CD4-positive, alpha-beta T cell treated with Interleukin-17A for 1 hour (primary cell): ENCODE data around the gene RNF40.
A peak's percentile ranks its signal among the peaks of the same experiment; 100 is the strongest.

Source experiments
- DNase-seq: peaks from one replicate; pipeline ENCODE4 v3.0.0-alpha.2; 2020

Gene RNF40

DNA sequence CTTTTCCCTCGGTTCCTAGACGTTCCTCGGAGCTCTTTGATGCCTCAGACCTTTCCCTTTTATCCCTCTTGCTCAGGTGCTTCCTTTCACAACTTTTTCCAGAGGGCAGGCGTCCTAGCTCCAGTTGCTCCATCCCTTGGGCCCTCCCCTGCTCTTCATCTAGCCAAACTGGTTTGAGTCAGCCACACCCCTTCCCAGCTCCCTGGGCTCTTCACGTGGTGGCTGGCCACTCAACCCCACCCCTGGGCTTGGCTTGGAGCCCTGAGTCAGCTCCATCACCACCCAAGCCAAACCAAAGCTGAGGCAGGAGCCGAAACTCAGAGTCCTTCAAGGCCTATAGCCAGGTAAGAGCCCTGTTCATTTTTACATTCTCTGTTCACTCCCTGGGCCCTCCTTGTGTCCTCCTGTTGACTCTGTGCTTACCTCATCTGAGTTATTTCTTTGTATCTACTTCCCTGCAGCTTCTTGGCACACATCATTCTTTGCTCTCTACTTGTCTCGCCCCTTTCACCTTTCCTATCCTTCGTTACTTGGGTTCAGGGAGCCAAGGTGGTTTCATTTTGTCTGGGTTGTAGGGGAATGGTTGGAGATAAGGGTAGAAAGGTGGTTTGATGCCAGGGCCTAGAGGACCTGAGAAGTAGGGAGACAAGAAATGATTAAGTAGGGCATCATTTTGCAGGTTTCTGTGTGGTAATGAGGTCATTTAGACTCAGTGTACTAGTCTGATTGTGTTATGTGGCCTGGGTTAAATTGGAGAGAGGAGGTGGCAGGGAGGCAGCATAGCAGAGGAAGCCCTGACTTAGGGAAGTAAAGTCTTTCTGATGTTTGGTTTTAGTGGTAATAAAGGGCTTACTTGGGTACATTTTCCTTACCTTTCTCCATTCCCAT is 21.5 kb upstream of the RNF40 start:
- DNase-seq: no peak

DNA sequence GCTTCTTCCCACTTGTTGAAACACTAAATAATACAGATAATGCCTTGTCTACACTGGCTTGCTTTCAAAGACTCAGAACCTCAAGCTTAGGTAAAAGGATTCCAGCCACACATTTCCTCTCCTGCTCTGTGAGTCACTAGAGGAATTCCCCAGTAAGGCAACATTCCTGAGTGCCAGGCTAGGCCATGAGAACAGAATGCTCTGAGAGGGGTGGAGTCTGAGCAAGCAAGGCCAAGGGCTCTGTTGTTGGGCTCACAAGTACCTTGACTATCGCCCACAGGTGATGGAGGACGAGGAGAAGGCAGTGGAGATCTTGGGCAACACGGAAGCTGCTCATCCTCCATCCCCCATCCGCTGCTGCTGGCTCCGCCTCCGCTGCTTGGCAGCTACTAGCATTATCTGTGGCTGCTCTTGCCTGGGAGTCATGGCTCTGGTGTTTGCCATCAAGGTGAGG is 20.6 kb upstream of the RNF40 start:
- no peak for DNase-seq

DNA sequence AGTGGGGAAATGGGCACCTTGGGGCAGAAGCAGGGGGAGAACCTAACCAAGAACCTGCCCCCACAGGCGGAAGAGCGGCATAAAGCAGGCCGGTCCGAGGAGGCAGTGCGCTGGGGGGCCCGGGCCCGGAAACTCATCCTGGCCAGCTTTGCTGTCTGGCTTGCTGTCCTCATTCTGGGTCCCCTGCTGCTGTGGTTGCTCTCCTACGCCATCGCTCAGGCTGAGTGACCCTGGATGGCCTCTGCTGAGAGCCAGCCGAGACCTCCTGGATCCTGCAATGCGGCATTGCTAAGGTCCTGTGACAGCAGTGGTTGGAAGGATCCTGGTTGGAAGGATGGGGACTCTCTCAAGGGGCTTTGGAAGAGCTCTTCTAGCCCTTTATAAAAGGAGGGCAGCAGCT is 18.4 kb upstream of the RNF40 start:
- DNase-seq: no peak

DNA sequence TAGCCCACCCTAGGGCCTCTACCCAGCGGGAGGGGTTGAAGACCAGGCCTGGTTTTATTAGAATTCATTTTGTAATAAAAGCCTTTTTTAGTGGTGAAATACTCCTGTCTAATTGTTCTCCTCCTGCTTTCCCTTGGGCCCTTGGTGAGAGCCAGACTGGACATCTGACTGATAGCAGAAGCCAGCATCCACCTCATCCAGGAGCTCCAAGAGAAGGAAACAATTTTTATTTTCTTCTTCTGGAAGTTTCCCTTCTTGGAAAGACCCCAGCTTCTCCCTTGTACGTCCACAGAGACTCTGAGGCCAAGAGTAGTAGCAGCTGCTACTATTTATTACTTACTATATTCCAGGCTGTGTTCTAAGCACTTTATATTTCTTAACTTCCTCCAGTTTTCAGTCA is 17.9 kb upstream of the RNF40 start:
- DNase-seq: no peak

DNA sequence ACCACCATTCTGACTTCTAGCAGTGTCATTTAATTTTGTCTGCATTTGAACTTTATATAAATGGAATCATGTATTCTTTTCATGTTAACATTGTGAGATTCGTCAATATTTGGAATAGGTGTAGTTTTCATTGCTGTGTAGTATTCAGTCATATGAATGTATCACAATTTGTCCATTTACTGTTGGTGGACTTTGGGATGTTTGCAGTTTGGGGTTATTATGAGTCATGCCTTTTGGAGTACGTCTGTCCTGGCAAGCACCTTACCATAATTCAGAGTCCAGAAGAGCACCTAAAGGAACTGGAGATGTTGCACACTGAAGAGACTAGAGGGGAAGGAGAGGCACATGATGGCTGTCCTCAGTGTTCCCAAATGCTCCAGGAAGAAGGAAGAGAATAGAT is 17.0 kb upstream of the RNF40 start:
- DNase-seq: no peak

DNA sequence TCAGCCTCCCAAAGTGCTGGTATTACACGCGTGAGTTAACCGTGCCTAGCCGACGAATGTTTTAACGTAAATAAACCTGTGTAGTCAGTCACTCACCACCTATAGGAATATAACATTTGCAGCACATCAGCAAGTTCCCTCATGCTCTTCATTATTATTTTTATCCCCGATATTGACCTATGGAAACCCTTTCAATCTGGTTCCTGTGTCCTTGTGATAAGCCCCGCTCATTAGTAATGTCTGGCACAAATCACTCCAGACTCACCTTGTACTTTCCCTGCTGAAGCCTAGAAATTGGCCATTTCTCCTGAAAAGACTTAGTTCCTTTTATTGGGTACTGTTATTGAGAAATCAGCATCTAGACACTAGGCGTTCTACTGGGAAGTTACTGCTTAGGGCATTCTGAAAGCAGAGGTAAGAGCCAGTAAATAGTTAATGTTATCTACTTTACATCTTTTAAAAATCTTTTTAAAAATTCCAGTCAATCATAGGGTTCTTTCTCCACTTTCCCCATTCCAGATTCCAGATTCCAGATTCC is 15.4 kb upstream of the RNF40 start:
- no peak for DNase-seq

DNA sequence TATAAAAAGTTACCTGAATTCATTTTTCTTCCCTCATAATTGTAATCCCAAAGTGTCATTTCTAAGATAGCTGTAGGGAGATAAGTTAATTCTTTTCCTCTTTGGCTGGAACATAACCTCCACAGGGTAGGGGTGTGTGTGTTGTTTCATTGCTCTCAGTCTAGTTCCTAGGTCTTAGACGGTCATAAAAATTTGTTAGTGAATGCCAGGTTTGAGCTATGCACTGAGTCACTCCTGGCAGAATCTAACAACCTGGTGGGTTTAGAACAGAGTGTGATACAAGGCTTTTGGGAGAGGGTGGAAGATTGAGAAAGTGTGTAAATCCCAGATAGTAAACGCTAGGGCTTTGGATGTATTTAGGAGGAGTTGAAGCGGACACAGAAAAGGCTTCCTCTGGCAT is 14.8 kb upstream of the RNF40 start:
- DNase-seq: peak; percentile 2

DNA sequence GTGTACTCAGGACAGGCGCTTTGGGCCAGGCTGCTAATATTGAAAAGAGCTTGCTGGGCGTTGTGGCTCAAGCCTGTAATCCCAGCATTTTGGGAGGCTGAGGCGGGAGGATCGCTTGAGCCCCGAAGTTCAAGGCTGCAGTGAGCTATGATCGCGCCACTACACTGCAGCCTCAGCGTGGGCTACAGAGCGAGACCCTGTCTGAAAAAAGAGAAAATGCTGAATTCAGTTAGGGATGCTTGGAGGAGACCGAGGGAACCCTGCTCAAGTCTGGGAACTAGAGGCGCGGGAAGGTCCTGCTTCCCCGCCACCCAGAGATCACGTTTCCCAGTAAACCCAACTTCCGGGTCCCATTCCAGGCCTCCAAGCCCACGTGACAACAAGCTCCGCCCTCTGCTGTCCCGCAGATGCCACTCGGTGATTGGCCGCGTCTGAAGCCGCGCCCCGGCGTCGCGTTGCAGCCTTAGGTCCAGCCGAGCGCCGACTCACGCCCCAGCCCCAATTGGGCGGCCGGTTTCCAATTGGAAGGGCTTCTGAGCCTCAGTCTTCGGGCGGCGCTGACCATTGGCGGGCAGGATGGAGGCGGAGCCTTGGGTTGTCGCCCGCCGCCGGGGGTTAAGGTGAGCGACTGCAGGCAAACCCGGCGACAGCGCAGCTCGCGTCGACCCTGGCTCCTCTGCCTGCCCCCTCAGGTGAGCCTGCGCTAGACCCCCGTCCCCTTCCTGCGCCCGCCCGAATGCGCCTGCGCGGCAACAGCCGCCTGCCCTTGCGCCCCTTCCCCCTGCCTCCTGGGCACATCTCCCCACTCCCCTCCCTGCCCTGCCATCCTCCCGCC is 14.1 kb upstream of the RNF40 start, which contains the start of gene PHKG2:
TSS of gene PHKG2 (plus strand) at position 627 of the 835 bp plus-strand sequence. CDS start 396 bp downstream, outside the sequence.
- peak; percentile 97 for DNase-seq

DNA sequence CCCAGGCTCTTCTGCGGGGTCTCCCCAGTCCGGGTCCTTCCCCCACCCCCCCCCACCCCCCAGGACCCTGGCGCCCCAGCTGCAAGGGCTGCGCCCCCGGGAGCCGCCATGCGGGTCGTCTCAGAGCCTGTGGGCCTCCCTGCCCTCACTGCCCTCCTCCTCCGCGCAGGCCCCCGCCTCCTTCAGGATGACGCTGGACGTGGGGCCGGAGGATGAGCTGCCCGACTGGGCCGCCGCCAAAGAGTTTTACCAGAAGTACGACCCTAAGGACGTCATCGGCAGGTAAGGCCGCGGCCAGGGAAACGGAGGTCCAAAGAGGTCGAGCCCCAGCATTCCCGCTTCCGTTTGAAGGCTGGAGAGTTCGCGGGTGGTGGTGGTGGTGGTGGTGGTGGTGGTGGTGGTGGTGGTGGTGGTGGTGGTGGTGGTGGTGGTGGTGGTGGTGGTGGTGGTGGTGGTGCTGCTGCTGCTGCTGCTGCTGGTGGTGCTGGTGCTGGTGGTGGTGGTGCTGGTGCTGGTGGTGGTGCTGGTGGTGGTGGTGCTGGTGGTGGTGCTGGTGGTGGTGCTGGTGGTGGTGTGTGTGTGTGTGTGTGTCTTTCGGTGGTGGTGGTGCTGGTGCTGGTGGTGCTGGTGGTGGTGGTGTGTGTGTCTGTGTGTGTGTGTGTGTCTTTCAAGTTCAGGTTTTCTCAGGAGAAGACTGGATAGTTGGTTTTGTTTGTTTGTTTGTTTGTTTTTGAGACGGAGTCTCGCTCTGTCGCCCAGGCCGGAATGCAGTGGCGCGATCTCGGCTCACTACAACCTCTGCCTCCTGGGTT is 13.3 kb upstream of the RNF40 start:
- DNase-seq: peak; percentile 39

DNA sequence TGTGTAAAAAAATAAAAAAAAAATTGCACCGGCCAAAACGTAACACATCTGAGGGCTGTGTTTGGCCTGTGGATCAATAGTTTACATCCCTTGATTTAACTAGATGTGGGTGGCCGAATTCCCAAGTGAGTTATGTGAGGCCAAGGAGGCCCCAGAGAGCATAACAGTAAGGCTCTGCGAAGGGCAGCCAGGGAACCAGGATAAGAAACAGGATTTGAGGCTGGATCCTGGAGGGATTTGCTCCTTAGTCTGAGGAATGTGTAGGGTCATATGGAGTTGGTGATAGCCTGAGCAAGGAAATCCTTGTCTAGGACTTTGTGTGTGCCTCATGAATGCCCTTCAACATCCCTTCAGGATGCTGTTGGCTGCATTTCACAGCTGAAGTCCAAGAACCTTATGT is 11.9 kb upstream of the RNF40 start:
- no peak for DNase-seq

DNA sequence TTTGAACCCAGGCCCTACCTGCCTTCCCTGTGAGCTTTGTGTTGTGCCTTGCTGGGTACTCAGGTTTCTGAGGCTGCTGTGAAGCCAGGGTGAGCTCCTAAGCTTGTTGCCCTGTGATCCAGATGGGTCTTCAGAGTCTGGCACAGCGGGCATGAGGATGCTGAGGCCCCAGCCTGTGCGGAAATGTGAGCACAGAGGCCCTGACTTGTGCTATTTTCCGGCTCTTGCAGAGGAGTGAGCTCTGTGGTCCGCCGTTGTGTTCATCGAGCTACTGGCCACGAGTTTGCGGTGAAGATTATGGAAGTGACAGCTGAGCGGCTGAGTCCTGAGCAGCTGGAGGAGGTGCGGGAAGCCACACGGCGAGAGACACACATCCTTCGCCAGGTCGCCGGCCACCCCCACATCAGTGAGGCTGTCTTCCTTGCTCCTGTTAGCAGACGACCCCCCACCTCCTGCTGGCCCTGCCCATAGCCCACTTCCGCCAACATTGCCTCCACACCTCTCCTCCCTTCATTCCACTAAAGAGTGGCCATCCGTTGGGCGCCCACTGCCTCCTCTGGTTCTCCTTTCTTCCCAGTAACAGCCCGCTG is 11.2 kb upstream of the RNF40 start:
- no peak for DNase-seq

DNA sequence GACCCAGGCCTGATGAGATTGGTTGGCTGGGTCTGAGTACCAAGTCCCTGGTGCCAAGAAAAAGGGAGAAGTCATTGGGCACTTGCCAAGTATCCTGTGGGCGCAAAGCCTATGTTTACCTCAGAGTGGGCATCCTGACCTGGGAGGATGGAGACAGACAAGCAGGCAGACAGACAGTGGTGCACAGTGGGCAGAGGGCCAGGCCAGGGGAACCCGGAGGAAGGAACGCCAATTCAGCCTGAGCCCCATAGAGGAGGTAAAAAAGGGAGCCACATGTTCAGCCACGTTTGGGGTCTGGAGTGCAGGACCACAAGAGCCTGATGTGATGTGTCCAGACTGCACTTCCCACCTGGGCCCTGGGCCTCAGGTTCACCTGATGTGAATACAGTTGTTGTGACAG is 8.5 kb upstream of the RNF40 start:
- DNase-seq: no peak

DNA sequence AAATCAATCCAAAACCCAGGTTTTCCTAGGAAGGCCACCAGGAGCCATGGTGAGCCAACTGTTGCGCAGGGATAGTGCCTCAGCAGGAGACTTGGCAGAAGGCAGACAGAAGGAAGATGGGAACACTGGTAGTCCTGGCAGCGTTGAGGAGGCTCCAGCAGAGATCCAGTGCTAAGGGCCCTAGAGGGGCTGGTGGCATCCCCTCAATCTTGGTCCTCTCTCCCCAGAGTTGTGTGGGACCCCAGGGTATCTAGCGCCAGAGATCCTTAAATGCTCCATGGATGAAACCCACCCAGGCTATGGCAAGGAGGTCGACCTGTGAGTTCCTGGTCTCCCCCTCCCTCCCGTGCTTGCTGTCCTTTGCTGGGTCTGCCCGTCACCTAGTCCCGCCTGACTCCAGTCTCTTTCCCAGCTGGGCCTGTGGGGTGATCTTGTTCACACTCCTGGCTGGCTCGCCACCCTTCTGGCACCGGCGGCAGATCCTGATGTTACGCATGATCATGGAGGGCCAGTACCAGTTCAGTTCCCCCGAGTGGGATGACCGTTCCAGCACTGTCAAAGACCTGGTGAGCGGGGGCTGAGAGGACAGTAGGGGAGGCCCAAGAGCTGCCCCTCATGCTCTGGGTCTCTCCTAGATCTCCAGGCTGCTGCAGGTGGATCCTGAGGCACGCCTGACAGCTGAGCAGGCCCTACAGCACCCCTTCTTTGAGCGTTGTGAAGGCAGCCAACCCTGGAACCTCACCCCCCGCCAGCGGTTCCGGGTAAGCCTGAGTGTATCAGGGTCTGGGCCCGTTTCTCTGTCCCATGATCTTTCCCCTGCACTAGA is 6.0 kb upstream of the RNF40 start:
- DNase-seq: no peak

DNA sequence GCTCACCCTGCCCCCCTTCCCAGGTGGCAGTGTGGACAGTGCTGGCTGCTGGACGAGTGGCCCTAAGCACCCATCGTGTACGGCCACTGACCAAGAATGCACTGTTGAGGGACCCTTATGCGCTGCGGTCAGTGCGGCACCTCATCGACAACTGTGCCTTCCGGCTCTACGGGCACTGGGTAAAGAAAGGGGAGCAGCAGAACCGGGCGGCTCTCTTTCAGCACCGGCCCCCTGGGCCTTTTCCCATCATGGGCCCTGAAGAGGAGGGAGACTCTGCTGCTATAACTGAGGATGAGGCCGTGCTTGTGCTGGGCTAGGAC is 5.4 kb upstream of the RNF40 start:
- no peak for DNase-seq

DNA sequence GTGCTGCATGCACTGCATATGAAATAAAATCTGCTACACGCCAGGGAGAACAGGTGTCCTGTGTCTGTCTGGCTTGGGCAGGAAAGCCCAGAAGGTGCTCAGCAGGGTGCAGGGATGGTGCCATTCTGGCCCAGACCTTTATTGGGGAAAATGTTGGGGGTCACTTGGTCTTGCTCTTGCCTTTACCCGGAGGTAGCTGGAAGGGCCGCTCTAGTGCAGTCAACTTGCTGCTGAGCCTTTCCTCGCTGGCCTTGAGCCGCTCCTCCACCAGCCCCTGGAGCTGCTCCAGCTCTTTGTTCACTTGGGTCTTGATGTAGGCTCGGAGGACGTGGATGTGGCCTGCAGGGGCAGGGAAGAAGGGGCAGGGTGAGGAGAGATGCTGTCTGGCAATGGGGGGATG is 4.8 kb upstream of the RNF40 start:
- no peak for DNase-seq

DNA sequence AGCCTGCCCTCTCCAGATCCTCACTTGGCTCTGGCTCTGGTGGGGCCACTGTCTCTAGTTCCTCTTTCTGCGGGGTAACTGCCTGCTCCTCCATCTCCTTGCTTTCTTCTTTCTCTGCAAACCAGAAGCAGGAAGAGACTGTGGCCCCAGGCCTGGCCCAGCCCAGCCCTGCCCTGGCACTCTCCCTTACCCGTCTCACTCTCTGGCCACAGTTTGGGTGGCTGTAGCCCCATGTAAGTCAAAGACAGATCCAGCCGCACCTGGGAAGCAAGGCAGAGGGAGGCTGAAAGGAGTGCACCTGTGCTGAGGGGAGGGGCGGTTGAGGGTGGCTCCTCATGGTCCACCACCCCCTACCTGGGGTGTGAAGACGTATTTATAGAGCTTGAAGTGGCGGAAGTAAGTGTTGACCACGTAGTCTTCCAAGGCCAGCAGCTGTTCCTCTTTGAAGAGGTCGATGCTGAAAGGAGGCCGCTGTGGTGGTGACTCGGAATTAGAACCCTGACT is 3.1 kb upstream of the RNF40 start:
- DNase-seq: no peak

DNA sequence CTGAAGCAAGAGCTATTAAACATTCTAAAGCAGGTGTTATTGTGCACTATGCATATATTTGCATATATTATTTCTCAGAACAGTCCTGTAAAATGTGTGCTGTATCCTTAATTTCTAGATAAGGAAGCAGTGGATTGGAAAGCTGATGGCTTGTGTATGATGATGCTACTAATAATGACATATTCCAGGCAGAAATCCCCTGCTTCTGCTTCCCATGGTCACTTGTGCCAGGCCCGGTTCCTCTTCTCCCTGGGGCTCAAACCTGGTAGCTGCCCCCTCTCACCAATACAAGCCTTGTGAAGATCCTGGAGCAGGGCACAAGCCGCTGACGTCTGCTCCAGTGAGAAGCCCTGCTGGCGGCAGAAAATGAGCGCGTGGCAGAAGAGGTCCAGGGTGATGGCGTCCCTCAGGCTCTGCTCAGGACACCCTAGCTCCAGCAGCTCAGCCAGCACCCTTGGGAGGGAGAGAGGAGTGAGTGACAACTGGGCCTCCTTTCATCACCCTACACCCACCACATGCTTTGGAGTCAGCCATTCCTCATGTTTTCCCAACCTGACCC is 2.0 kb upstream of the RNF40 start:
- DNase-seq: no peak

DNA sequence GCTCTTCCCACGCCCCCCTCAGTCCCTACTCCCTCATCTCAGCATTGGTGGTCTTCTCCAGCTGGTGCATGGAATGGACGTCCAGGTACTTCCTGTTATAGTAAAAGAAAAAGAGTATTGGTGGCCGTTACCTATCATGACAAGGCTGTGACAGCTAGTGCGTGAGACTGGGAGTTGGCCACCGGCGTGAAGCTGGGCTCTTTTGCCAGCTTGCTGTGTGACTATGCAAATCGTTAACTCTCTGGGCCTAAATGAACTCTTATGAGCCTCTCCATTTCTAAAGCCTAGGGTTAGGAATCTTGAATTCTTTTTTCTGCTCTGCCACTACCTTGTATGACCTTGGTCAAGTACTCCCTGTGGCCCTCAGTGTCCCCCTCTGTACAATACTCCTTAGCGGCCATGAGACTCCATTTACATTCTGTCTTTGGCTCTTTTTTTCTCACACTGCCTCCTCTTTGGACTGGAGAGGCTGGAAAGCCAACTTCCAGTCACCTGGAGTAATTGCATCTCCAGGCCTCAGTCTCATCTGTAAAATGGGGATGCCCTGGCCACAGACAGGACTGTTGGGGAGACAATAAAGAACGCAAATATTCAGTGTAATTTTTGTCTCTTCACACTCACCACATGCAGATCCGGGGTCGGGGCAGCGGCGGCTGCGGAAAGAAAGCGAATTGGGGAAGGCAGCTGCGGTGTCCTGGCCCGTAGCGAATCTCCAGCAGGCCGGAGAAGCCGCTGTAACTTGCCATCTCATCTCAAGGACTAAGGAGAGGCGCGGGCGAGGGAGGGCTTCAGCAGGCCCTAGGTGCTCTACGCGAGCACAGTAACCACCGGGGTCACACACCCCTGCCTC is 1.3 kb upstream of the RNF40 start:
- DNase-seq: no peak

DNA sequence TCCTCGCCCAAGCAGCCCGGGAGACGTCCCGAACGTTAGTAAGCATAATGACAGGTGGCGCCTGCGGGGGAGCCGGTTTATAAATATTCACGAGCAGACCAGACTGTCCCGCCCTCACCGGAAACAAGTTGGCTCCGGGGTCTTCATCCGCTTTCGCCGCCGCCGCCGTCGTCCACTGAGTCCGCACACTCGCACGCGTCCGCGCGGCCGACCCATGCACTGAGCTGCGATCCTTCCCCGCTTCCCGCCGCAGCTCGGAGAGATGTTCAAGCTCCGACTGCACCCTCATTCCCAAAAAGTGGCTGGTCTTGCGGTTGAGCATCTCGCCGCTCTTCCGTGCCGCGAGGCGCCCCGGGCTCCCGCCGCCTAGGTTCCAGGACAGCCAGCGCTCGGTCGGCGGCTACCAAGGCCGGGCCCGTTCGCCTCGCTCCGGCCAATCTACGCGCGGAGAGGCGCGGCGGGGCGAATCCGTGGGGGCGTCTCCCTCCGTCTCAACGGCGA is 645 bp upstream of the RNF40 start:
- DNase-seq: peak; percentile 39
